ENCODE measurements around the gene LEMD3. TPM values are rescaled to one million over a fixed set of nuclear protein-coding genes. Genes with fewer than 3 reads are reported as not detected.

LEMD3 gene
- total RNA-seq, 1 donor from 2014 or later, result 30.8 TPM

GRCh38 chr12:65139389-65139788 lies 30.0 kb upstream of the LEMD3 start:
- Histone ChIP-seq H3K36me3 (ENCODE audit: control insufficient read depth in 3 of 3, insufficient read depth in 3 of 3, low read length in 3 of 3) (no peaks in the 10 kb centered on the region), H3K27me3 (ENCODE audit: control insufficient read depth in 3 of 3, insufficient read depth in 3 of 3, low read length in 3 of 3) (peaks cover 0 to 4% (median 0%) of the 10 kb centered on the region in 3 donors), H3K4me3 (ENCODE audit: low read length in 3 of 3) (no peak overlapping the region), H3K27ac (ENCODE audit: low read depth, low read length) (no peak overlapping the region), H3K9ac (ENCODE audit: low read depth in 1 of 3, low read length in 3 of 3) (no peak overlapping the region), H3K4me1 (ENCODE audit: control insufficient read depth in 3 of 3, insufficient read depth in 3 of 3, low read length in 3 of 3) (no peaks in the 10 kb centered on the region), H3K9me3 (ENCODE audit: control insufficient read depth in 3 of 3, low read length in 3 of 3) (no peaks in the 10 kb centered on the region)

GRCh38 chr12:65140738-65141137 lies 28.6 kb upstream of the LEMD3 start:
- Histone ChIP-seq H3K36me3 (ENCODE audit: control insufficient read depth in 3 of 3, insufficient read depth in 3 of 3, low read length in 3 of 3) (no peaks in the 10 kb centered on the region), H3K27me3 (ENCODE audit: control insufficient read depth in 3 of 3, insufficient read depth in 3 of 3, low read length in 3 of 3) (peaks cover 0 to 7% (median 0%) of the 10 kb centered on the region in 3 donors), H3K9me3 (ENCODE audit: control insufficient read depth in 3 of 3, low read length in 3 of 3) (no peaks in the 10 kb centered on the region), H3K9ac (ENCODE audit: low read depth in 1 of 3, low read length in 3 of 3) (no peak overlapping the region), H3K27ac (ENCODE audit: low read depth, low read length) (no peak overlapping the region), H3K4me3 (ENCODE audit: low read length in 3 of 3) (no peak overlapping the region), H3K4me1 (ENCODE audit: control insufficient read depth in 3 of 3, insufficient read depth in 3 of 3, low read length in 3 of 3) (no peaks in the 10 kb centered on the region)

- Histone ChIP-seq H3K27me3 (ENCODE audit: control insufficient read depth in 3 of 3, insufficient read depth in 3 of 3, low read length in 3 of 3) (peaks cover 0 to 7% (median 0%) of the 10 kb centered on the region in 3 donors), H3K27ac (ENCODE audit: low read depth, low read length) (no peak overlapping the region), H3K4me3 (ENCODE audit: low read length in 3 of 3) (no peak overlapping the region), H3K36me3 (ENCODE audit: control insufficient read depth in 3 of 3, insufficient read depth in 3 of 3, low read length in 3 of 3) (no peaks in the 10 kb centered on the region), H3K9ac (ENCODE audit: low read depth in 1 of 3, low read length in 3 of 3) (no peak overlapping the region), H3K4me1 (ENCODE audit: control insufficient read depth in 3 of 3, insufficient read depth in 3 of 3, low read length in 3 of 3) (no peaks in the 10 kb centered on the region), H3K9me3 (ENCODE audit: control insufficient read depth in 3 of 3, low read length in 3 of 3) (no peaks in the 10 kb centered on the region)
Observed at GRCh38 chr12:65147312-65147905, 22.0 kb upstream of the LEMD3 start.

- H3K27ac ChIP-seq (ENCODE audit: low read depth, low read length), result no peak overlapping the region
- H3K4me3 ChIP-seq (ENCODE audit: low read length in 3 of 3), result no peak overlapping the region
- H3K4me1 ChIP-seq (ENCODE audit: control insufficient read depth in 3 of 3, insufficient read depth in 3 of 3, low read length in 3 of 3), result no peaks in the 10 kb centered on the region
- H3K36me3 ChIP-seq (ENCODE audit: control insufficient read depth in 3 of 3, insufficient read depth in 3 of 3, low read length in 3 of 3), result no peaks in the 10 kb centered on the region
- H3K27me3 ChIP-seq (ENCODE audit: control insufficient read depth in 3 of 3, insufficient read depth in 3 of 3, low read length in 3 of 3), result no peaks in the 10 kb centered on the region
- no peaks in the 10 kb centered on the region for H3K9me3 ChIP-seq (ENCODE audit: control insufficient read depth in 3 of 3, low read length in 3 of 3)
- no peak overlapping the region for H3K9ac ChIP-seq (ENCODE audit: low read depth in 1 of 3, low read length in 3 of 3)
Observed at GRCh38 chr12:65152012-65152411, 17.4 kb upstream of the LEMD3 start.

- H3K9me3 ChIP-seq (ENCODE audit: control insufficient read depth in 3 of 3, low read length in 3 of 3), result no peaks in the 10 kb centered on the region
- H3K4me1 ChIP-seq (ENCODE audit: control insufficient read depth in 3 of 3, insufficient read depth in 3 of 3, low read length in 3 of 3), result no peaks in the 10 kb centered on the region
Observed at GRCh38 chr12:65152596-65152995, 16.8 kb upstream of the LEMD3 start.

GRCh38 chr12:65155784-65156183 lies 13.6 kb upstream of the LEMD3 start:
- Histone ChIP-seq H3K36me3 (ENCODE audit: control insufficient read depth in 3 of 3, insufficient read depth in 3 of 3, low read length in 3 of 3) (no peaks in the 10 kb centered on the region), H3K4me1 (ENCODE audit: control insufficient read depth in 3 of 3, insufficient read depth in 3 of 3, low read length in 3 of 3) (no peaks in the 10 kb centered on the region), H3K9me3 (ENCODE audit: control insufficient read depth in 3 of 3, low read length in 3 of 3) (no peaks in the 10 kb centered on the region), H3K27me3 (ENCODE audit: control insufficient read depth in 3 of 3, insufficient read depth in 3 of 3, low read length in 3 of 3) (no peaks in the 10 kb centered on the region), H3K9ac (ENCODE audit: low read depth in 1 of 3, low read length in 3 of 3) (no peak overlapping the region), H3K27ac (ENCODE audit: low read depth, low read length) (no peak overlapping the region), H3K4me3 (ENCODE audit: low read length in 3 of 3) (no peak overlapping the region)

More at GRCh38 chr12:65152596-65152995, 16.8 kb upstream of the LEMD3 start:
- H3K9ac ChIP-seq (ENCODE audit: low read depth in 1 of 3, low read length in 3 of 3), result no peak overlapping the region
- H3K36me3 ChIP-seq (ENCODE audit: control insufficient read depth in 3 of 3, insufficient read depth in 3 of 3, low read length in 3 of 3), result no peaks in the 10 kb centered on the region
- no peaks in the 10 kb centered on the region for H3K27me3 ChIP-seq (ENCODE audit: control insufficient read depth in 3 of 3, insufficient read depth in 3 of 3, low read length in 3 of 3)
- no peak overlapping the region for H3K27ac ChIP-seq (ENCODE audit: low read depth, low read length)
- no peak overlapping the region for H3K4me3 ChIP-seq (ENCODE audit: low read length in 3 of 3)

GRCh38 chr12:65156366-65156841 lies 13.0 kb upstream of the LEMD3 start:
- no peak overlapping the region for H3K9ac ChIP-seq (ENCODE audit: low read depth in 1 of 3, low read length in 3 of 3)
- no peaks in the 10 kb centered on the region for H3K27me3 ChIP-seq (ENCODE audit: control insufficient read depth in 3 of 3, insufficient read depth in 3 of 3, low read length in 3 of 3)
- H3K36me3 ChIP-seq (ENCODE audit: control insufficient read depth in 3 of 3, insufficient read depth in 3 of 3, low read length in 3 of 3), result no peaks in the 10 kb centered on the region
- no peaks in the 10 kb centered on the region for H3K4me1 ChIP-seq (ENCODE audit: control insufficient read depth in 3 of 3, insufficient read depth in 3 of 3, low read length in 3 of 3)
- no peaks in the 10 kb centered on the region for H3K9me3 ChIP-seq (ENCODE audit: control insufficient read depth in 3 of 3, low read length in 3 of 3)
- no peak overlapping the region for H3K27ac ChIP-seq (ENCODE audit: low read depth, low read length)
- no peak overlapping the region for H3K4me3 ChIP-seq (ENCODE audit: low read length in 3 of 3)

GRCh38 chr12:65157091-65157490 lies 12.3 kb upstream of the LEMD3 start:
- no peak overlapping the region for H3K4me3 ChIP-seq (ENCODE audit: low read length in 3 of 3)

GRCh38 chr12:65162609-65163008 lies 6.8 kb upstream of the LEMD3 start:
- Histone ChIP-seq H3K27me3 (ENCODE audit: control insufficient read depth in 3 of 3, insufficient read depth in 3 of 3, low read length in 3 of 3) (peaks cover 4 to 8% (median 4%) of the 10 kb centered on the region in 3 donors), H3K9me3 (ENCODE audit: control insufficient read depth in 3 of 3, low read length in 3 of 3) (no peaks in the 10 kb centered on the region), H3K4me1 (ENCODE audit: control insufficient read depth in 3 of 3, insufficient read depth in 3 of 3, low read length in 3 of 3) (no peaks in the 10 kb centered on the region), H3K36me3 (ENCODE audit: control insufficient read depth in 3 of 3, insufficient read depth in 3 of 3, low read length in 3 of 3) (no peaks in the 10 kb centered on the region), H3K27ac (ENCODE audit: low read depth, low read length) (no peak overlapping the region), H3K9ac (ENCODE audit: low read depth in 1 of 3, low read length in 3 of 3) (no peak overlapping the region), H3K4me3 (ENCODE audit: low read length in 3 of 3) (no peak overlapping the region)

More at GRCh38 chr12:65157091-65157490, 12.3 kb upstream of the LEMD3 start:
- Histone ChIP-seq H3K9ac (ENCODE audit: low read depth in 1 of 3, low read length in 3 of 3) (no peak overlapping the region), H3K36me3 (ENCODE audit: control insufficient read depth in 3 of 3, insufficient read depth in 3 of 3, low read length in 3 of 3) (no peaks in the 10 kb centered on the region), H3K27me3 (ENCODE audit: control insufficient read depth in 3 of 3, insufficient read depth in 3 of 3, low read length in 3 of 3) (peaks cover 0 to 2% (median 0%) of the 10 kb centered on the region in 3 donors), H3K27ac (ENCODE audit: low read depth, low read length) (no peak overlapping the region), H3K4me1 (ENCODE audit: control insufficient read depth in 3 of 3, insufficient read depth in 3 of 3, low read length in 3 of 3) (no peaks in the 10 kb centered on the region), H3K9me3 (ENCODE audit: control insufficient read depth in 3 of 3, low read length in 3 of 3) (no peaks in the 10 kb centered on the region)

GRCh38 chr12:65164244-65164643 lies 5.1 kb upstream of the LEMD3 start:
- Histone ChIP-seq H3K27me3 (ENCODE audit: control insufficient read depth in 3 of 3, insufficient read depth in 3 of 3, low read length in 3 of 3) (peaks cover 4 to 8% (median 4%) of the 10 kb centered on the region in 3 donors), H3K9me3 (ENCODE audit: control insufficient read depth in 3 of 3, low read length in 3 of 3) (no peaks in the 10 kb centered on the region), H3K9ac (ENCODE audit: low read depth in 1 of 3, low read length in 3 of 3) (no peak overlapping the region), H3K4me3 (ENCODE audit: low read length in 3 of 3) (no peak overlapping the region), H3K36me3 (ENCODE audit: control insufficient read depth in 3 of 3, insufficient read depth in 3 of 3, low read length in 3 of 3) (no peaks in the 10 kb centered on the region), H3K4me1 (ENCODE audit: control insufficient read depth in 3 of 3, insufficient read depth in 3 of 3, low read length in 3 of 3) (peaks cover 5 to 7% (median 5%) of the 10 kb centered on the region in 3 donors), H3K27ac (ENCODE audit: low read depth, low read length) (no peak overlapping the region)
